ENCODE measurements around the gene NCKAP5. TPM values are rescaled to one million over a fixed set of nuclear protein-coding genes. Genes with fewer than 3 reads are reported as not detected.

Gene NCKAP5
- total and polyA plus RNA-seq, 9 donors: 0.80 to 2.7 (median 2.2) TPM

GRCh38 chr2:133306236-133306635, 262.0 kb downstream of the NCKAP5 start:
- H3K27me3 ChIP-seq: no peaks in the 10 kb centered on the region
- TF ChIP-seq EP300 (IDR thresholded peaks at IDR 0.05) (no peak), CTCF (IDR thresholded peaks at IDR 0.05) (no peak), POLR2A (IDR thresholded peaks at IDR 0.05) (no peak)
- H3K27ac ChIP-seq: no peak overlapping the region
- DNase-seq: no peak
- WGBS, 3 donors: 81 to 94% (median 85%) methylated on average over 2 of the region's 2 CpGs
- no peaks in the 10 kb centered on the region for H3K36me3 ChIP-seq
- intact Hi-C loops (cut with DNase I): no loop called here
- H3K9me3 ChIP-seq: no peaks in the 10 kb centered on the region
- H3K4me1 ChIP-seq (ENCODE audit: insufficient read depth): no peaks in the 10 kb centered on the region
- no peak overlapping the region for H3K4me3 ChIP-seq

GRCh38 chr2:133304344-133304743, 263.9 kb downstream of the NCKAP5 start:
- no peaks in the 10 kb centered on the region for H3K4me1 ChIP-seq (ENCODE audit: insufficient read depth)
- intact Hi-C loops (cut with DNase I): no loop called here
- DNase-seq: no peak
- H3K27ac ChIP-seq: no peak overlapping the region
- H3K36me3 ChIP-seq: no peaks in the 10 kb centered on the region
- H3K4me3 ChIP-seq: no peak overlapping the region
- TF ChIP-seq POLR2A (IDR thresholded peaks at IDR 0.05) (no peak), EP300 (IDR thresholded peaks at IDR 0.05) (no peak), CTCF (IDR thresholded peaks at IDR 0.05) (no peak)
- 42 to 66% (median 46%) methylated on average over 3 of the region's 3 CpGs for WGBS, 3 donors
- no peaks in the 10 kb centered on the region for H3K9me3 ChIP-seq
- no peaks in the 10 kb centered on the region for H3K27me3 ChIP-seq

- Histone ChIP-seq H3K4me3 (no peak overlapping the region), H3K4me1 (ENCODE audit: insufficient read depth) (no peaks in the 10 kb centered on the region)
- no peak for TF ChIP-seq POLR2A (IDR thresholded peaks at IDR 0.05)
- TF ChIP-seq CTCF (IDR thresholded peaks at IDR 0.05): no peak
- TF ChIP-seq EP300 (IDR thresholded peaks at IDR 0.05): no peak
Measured at GRCh38 chr2:133303150-133303549, 265.1 kb downstream of the NCKAP5 start.

GRCh38 chr2:133296401-133296800, 271.9 kb downstream of the NCKAP5 start:
- H3K4me3 ChIP-seq: no peak overlapping the region
- no peaks in the 10 kb centered on the region for H3K9me3 ChIP-seq
- no peaks in the 10 kb centered on the region for H3K36me3 ChIP-seq
- no peak for TF ChIP-seq CTCF (IDR thresholded peaks at IDR 0.05)
- TF ChIP-seq POLR2A (IDR thresholded peaks at IDR 0.05): no peak
- no peak for TF ChIP-seq EP300 (IDR thresholded peaks at IDR 0.05)
- peaks cover 4% of the 10 kb centered on the region for H3K4me1 ChIP-seq (ENCODE audit: insufficient read depth)
- intact Hi-C loops (cut with DNase I): no loop called here
- DNase-seq: no peak
- H3K27ac ChIP-seq: no peak overlapping the region
- H3K27me3 ChIP-seq: no peaks in the 10 kb centered on the region

More at GRCh38 chr2:133303150-133303549, 265.1 kb downstream of the NCKAP5 start:
- no peak for DNase-seq
- H3K27ac ChIP-seq: no peak overlapping the region
- intact Hi-C loops (cut with DNase I): no loop called here
- WGBS, 3 donors: 55 to 89% (median 66%) methylated on average over 1 of the region's 1 CpG
- no peaks in the 10 kb centered on the region for H3K27me3 ChIP-seq
- no peaks in the 10 kb centered on the region for H3K9me3 ChIP-seq
- no peaks in the 10 kb centered on the region for H3K36me3 ChIP-seq

Measured in ovary (tissue), 9 donors.